H1 (cell line): ENCODE measurements around the gene NTN1. TPM values are rescaled to one million over a fixed set of nuclear protein-coding genes. Genes with fewer than 3 reads are reported as not detected.

ENCODE experiments used
- CEBPB ChIP-seq: IDR thresholded peaks from 2 replicates; pipeline ENCODE4 v1.6.1; 2012; ENCODE audit warnings: low read depth, low read length
- EP300 ChIP-seq, 2 experiments: IDR thresholded peaks; 1 replicate in 1 of 2; 2 replicates in 1 of 2; pipeline ENCODE4 v1.6.1; 2011 to 2012; ENCODE audit warnings: low read depth in 2 of 2, low read length in 2 of 2, mild to moderate bottlenecking in 2 of 2, borderline replicate concordance in 1 of 2, inconsistent platforms in 1 of 2, moderate library complexity in 1 of 2
- GTF2F1 ChIP-seq: IDR thresholded peaks from 2 replicates; pipeline ENCODE4 v1.6.1; 2012; ENCODE audit warnings: low read depth, low read length, improper control_type of control experiment, borderline replicate concordance
- JUN ChIP-seq: IDR thresholded peaks from 2 replicates; pipeline ENCODE4 v1.6.1; 2011; ENCODE audit warnings: low read depth, mild to moderate bottlenecking, improper control_type of control experiment, low read length
- PHF8 ChIP-seq: fragments of 200-600 bp; sonication (generic); conservative IDR thresholded peaks from 2 replicates; pipeline ENCODE4 v1.7.1; 2012; ENCODE audit warnings: low read depth, mild to moderate bottlenecking, inconsistent platforms, low read length, moderate library complexity
- SRF ChIP-seq: IDR thresholded peaks from 2 replicates; pipeline ENCODE4 v1.6.1; 2011; ENCODE audit warnings: mild to moderate bottlenecking, low read depth, low read length, moderate library complexity
- polyA plus RNA-seq, 7 experiments: library from polyadenylated mRNA; depleted of rRNA in 3 of 7; stranded (reverse) in 5 of 7; unstranded in 2 of 7; fragments of >200 nt in 5 of 7; fragments of 200-250 nt in 2 of 7; gene quantifications; 1 replicate in 5 of 7; 2 replicates in 1 of 7; 4 replicates in 1 of 7; pipeline versions ENCODE4 v1.2.1 to v1.2.3, GENCODE V29; 2011 to 2013; ENCODE audit warnings: missing spikeins in 2 of 7, mixed read lengths in 2 of 7
- total RNA-seq: library from RNA; stranded (reverse); fragmentation: NEBNext Ultra II Directional; extraction: Animal tissue kit (Norgen Biotek cat#: 25700); gene quantifications from 2 replicates; pipeline ENCODE4 v1.2.1, GENCODE V29; 2021
- TF ChIP-seq, protein P1 (sequence below): fragments of 300-600 bp; sonication (generic); IDR thresholded peaks from 2 replicates; pipeline ENCODE4 v1.7.1; 2012; ENCODE audit warnings: low read length, moderate library complexity, mild to moderate bottlenecking, inconsistent platforms; ENCODE audit not compliant: insufficient replicate concordance

Gene NTN1
- total and polyA plus RNA-seq, 2 of the 8 experiments (the other 6 are each of a cell fraction or from before 2014, with no cell fraction given): 2.0 to 2.3 TPM

DNA sequence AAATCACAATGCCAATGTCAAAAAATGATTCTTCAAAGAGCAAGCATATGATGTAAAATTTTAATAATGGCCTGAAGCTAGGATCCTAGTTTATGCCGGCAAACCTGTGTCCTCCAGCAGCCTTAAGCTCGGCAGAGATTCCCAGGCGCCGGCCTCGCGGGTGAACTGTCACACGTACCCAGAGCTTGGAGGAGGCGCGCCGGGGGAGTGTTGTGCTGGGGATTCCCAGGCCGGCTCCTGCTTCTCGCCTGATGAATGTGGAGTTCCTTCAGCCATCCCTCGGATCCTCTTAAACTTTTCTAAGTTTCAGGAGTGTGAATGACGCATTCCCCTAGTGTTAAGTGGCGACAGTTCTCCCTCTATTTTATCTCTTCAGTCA is 19.1 kb upstream of the NTN1 start (continued):
- TF ChIP-seq, protein P1, sequence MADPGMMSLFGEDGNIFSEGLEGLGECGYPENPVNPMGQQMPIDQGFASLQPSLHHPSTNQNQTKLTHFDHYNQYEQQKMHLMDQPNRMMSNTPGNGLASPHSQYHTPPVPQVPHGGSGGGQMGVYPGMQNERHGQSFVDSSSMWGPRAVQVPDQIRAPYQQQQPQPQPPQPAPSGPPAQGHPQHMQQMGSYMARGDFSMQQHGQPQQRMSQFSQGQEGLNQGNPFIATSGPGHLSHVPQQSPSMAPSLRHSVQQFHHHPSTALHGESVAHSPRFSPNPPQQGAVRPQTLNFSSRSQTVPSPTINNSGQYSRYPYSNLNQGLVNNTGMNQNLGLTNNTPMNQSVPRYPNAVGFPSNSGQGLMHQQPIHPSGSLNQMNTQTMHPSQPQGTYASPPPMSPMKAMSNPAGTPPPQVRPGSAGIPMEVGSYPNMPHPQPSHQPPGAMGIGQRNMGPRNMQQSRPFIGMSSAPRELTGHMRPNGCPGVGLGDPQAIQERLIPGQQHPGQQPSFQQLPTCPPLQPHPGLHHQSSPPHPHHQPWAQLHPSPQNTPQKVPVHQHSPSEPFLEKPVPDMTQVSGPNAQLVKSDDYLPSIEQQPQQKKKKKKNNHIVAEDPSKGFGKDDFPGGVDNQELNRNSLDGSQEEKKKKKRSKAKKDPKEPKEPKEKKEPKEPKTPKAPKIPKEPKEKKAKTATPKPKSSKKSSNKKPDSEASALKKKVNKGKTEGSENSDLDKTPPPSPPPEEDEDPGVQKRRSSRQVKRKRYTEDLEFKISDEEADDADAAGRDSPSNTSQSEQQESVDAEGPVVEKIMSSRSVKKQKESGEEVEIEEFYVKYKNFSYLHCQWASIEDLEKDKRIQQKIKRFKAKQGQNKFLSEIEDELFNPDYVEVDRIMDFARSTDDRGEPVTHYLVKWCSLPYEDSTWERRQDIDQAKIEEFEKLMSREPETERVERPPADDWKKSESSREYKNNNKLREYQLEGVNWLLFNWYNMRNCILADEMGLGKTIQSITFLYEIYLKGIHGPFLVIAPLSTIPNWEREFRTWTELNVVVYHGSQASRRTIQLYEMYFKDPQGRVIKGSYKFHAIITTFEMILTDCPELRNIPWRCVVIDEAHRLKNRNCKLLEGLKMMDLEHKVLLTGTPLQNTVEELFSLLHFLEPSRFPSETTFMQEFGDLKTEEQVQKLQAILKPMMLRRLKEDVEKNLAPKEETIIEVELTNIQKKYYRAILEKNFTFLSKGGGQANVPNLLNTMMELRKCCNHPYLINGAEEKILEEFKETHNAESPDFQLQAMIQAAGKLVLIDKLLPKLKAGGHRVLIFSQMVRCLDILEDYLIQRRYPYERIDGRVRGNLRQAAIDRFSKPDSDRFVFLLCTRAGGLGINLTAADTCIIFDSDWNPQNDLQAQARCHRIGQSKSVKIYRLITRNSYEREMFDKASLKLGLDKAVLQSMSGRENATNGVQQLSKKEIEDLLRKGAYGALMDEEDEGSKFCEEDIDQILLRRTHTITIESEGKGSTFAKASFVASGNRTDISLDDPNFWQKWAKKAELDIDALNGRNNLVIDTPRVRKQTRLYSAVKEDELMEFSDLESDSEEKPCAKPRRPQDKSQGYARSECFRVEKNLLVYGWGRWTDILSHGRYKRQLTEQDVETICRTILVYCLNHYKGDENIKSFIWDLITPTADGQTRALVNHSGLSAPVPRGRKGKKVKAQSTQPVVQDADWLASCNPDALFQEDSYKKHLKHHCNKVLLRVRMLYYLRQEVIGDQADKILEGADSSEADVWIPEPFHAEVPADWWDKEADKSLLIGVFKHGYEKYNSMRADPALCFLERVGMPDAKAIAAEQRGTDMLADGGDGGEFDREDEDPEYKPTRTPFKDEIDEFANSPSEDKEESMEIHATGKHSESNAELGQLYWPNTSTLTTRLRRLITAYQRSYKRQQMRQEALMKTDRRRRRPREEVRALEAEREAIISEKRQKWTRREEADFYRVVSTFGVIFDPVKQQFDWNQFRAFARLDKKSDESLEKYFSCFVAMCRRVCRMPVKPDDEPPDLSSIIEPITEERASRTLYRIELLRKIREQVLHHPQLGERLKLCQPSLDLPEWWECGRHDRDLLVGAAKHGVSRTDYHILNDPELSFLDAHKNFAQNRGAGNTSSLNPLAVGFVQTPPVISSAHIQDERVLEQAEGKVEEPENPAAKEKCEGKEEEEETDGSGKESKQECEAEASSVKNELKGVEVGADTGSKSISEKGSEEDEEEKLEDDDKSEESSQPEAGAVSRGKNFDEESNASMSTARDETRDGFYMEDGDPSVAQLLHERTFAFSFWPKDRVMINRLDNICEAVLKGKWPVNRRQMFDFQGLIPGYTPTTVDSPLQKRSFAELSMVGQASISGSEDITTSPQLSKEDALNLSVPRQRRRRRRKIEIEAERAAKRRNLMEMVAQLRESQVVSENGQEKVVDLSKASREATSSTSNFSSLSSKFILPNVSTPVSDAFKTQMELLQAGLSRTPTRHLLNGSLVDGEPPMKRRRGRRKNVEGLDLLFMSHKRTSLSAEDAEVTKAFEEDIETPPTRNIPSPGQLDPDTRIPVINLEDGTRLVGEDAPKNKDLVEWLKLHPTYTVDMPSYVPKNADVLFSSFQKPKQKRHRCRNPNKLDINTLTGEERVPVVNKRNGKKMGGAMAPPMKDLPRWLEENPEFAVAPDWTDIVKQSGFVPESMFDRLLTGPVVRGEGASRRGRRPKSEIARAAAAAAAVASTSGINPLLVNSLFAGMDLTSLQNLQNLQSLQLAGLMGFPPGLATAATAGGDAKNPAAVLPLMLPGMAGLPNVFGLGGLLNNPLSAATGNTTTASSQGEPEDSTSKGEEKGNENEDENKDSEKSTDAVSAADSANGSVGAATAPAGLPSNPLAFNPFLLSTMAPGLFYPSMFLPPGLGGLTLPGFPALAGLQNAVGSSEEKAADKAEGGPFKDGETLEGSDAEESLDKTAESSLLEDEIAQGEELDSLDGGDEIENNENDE: no peak
- TF ChIP-seq SRF (no peak), EP300 (IDR thresholded peaks at IDR 0.05; ENCODE audit: borderline replicate concordance in 1 of 2, low read depth in 2 of 2, low read length in 2 of 2) (no peak), CEBPB (no peak), JUN (no peak), GTF2F1 (no peak), PHF8 (no peak)
